WTC11 (cell line): ENCODE measurements around the gene PLCB2. TPM values are rescaled to one million over a fixed set of nuclear protein-coding genes. Genes with fewer than 3 reads are reported as not detected.

ENCODE experiments used
- ATAC-seq: fragments of 200-7000 bp; cut with Tn5 transposase; 2 replicates; pipeline ENCODE4 v1.10.0; 2021; ENCODE audit warnings: mild to moderate bottlenecking, moderate library complexity
- CTCF ChIA-PET: fragments of 300-600 bp; sonication (Branson Sonifier 250); formaldehyde crosslinking; loops from one replicate; lab custom pipeline; 2021; ENCODE audit warnings: antibody characterized with exemption; lab: Charles Lee
- POLR2A ChIA-PET: fragments of 350-600 bp; sonication (Branson Sonifier 250); formaldehyde crosslinking; loops from one replicate; lab custom pipeline; 2021; ENCODE audit warnings: antibody characterized with exemption; lab: Charles Lee
- DNase-seq: peaks from one replicate; pipeline ENCODE4 v3.0.0; 2021; ENCODE audit warnings: low spot score
- H3K27ac Mint-ChIP-seq: 2 replicates; pipeline ENCODE4 v1.8.0; 2021; ENCODE audit warnings: mixed read lengths
- H3K27me3 Mint-ChIP-seq: 2 replicates; pipeline ENCODE4 v1.8.0; 2021; ENCODE audit warnings: low read depth, mild to moderate bottlenecking, moderate library complexity, mixed read lengths
- H3K36me3 Mint-ChIP-seq: 2 replicates; pipeline ENCODE4 v1.8.0; 2021; ENCODE audit warnings: mixed read lengths
- H3K4me1 Mint-ChIP-seq: 2 replicates; pipeline ENCODE4 v1.8.0; 2022; ENCODE audit warnings: mixed read lengths
- H3K4me3 Mint-ChIP-seq: 2 replicates; pipeline ENCODE4 v1.8.0; 2021; ENCODE audit warnings: mild to moderate bottlenecking, moderate library complexity, mixed read lengths
- H3K9me3 Mint-ChIP-seq: 2 replicates; pipeline ENCODE4 v1.8.0; 2021; ENCODE audit warnings: mixed read lengths
- CREB1 ChIP-seq: sonication (generic); formaldehyde crosslinking; IDR thresholded peaks from 2 replicates; pipeline ENCODE4 v1.8.0; 2023; ENCODE audit warnings: mild to moderate bottlenecking, missing genetic modification reagents
- FOXJ3 ChIP-seq: sonication (generic); formaldehyde crosslinking; IDR thresholded peaks from 2 replicates; pipeline ENCODE4 v1.9.0; 2021; ENCODE audit warnings: missing genetic modification reagents, mild to moderate bottlenecking, borderline replicate concordance
- FOXP1 ChIP-seq: sonication (generic); formaldehyde crosslinking; IDR thresholded peaks from 2 replicates; pipeline ENCODE4 v1.8.0; 2022; ENCODE audit warnings: missing genetic modification reagents, mild to moderate bottlenecking, moderate library complexity, borderline replicate concordance
- GRHL2 ChIP-seq: fragments of 250-450 bp; sonication (Bioruptor Pico); IDR thresholded peaks from 2 replicates; pipeline ENCODE4 v1.8.0; 2022; ENCODE audit warnings: mild to moderate bottlenecking, moderate library complexity; ENCODE audit not compliant: insufficient replicate concordance, severe bottlenecking
- total RNA-seq: library from RNA; stranded (reverse); gene quantifications from 3 replicates; pipeline ENCODE4 v1.2.3, GENCODE V29; 2021
- TF ChIP-seq, protein P1 (sequence below): fragments of 250-450 bp; sonication (Bioruptor Pico); IDR thresholded peaks from 2 replicates; pipeline ENCODE4 v1.9.0; 2021; ENCODE audit warnings: mild to moderate bottlenecking, borderline replicate concordance
- TF ChIP-seq, protein P2 (sequence below): sonication (generic); formaldehyde crosslinking; IDR thresholded peaks from 2 replicates; pipeline ENCODE4 v1.8.0; 2023; ENCODE audit warnings: missing genetic modification reagents, mild to moderate bottlenecking, borderline replicate concordance
- TF ChIP-seq, protein P3 (sequence below): sonication (generic); formaldehyde crosslinking; IDR thresholded peaks from 2 replicates; pipeline ENCODE4 v1.8.1; 2023; ENCODE audit warnings: mild to moderate bottlenecking, moderate library complexity, missing genetic modification reagents
- TF ChIP-seq, protein P4 (sequence below): fragments of 250-450 bp; sonication (Bioruptor Pico); IDR thresholded peaks from 2 replicates; pipeline ENCODE4 v2.1.2; 2022; ENCODE audit warnings: mild to moderate bottlenecking, moderate library complexity

The PLCB2 gene
- total RNA-seq, 1 experiment from 2014 or later = 15.2 TPM

DNA sequence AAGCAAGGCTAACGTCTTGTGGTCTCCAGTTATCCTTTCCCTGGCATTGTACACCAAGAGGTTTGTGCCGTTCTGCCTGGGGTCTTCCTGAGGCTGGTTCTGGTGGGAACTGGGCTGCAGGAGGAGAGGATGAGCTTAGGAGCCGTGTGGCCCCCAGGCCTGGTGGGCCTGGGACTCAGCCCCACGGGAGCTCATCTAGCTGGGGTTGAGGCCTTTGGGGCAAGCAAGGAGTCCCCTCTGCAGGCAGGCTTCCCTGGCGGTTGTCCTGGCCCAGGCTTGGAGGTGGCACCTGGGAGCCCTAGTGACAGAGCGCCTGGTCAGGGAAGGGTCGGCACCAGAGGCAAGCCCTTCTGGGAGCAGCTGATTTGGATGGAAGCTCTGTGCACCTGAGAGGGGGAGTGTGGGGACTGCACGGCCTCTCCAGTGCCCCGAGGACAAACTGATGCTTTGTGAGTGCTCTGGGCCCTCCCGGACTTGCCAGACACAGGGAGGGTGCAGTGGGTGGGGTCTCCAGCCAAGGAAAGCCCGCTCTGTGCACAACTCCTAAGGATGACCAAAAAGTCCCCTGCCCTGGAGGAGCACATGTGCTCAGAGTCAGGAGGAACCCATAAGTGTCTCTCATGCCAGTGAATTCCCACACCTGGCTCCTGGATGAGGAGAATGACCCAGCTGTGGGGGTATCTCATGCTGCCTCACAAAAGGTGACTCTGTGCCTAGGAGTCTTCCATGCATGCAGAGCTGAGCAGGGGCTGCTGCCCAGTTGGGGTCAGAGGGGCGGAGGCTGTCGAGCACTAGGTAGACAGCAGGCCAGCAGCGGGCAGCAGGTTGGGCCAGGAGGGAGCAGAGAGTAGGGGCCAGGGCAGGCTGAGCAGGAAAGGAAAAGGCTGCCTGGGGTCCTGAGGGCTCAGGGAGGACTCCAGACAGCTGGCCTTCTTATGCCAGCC is 66.2 kb downstream of the PLCB2 start:
- TF ChIP-seq, protein P1, sequence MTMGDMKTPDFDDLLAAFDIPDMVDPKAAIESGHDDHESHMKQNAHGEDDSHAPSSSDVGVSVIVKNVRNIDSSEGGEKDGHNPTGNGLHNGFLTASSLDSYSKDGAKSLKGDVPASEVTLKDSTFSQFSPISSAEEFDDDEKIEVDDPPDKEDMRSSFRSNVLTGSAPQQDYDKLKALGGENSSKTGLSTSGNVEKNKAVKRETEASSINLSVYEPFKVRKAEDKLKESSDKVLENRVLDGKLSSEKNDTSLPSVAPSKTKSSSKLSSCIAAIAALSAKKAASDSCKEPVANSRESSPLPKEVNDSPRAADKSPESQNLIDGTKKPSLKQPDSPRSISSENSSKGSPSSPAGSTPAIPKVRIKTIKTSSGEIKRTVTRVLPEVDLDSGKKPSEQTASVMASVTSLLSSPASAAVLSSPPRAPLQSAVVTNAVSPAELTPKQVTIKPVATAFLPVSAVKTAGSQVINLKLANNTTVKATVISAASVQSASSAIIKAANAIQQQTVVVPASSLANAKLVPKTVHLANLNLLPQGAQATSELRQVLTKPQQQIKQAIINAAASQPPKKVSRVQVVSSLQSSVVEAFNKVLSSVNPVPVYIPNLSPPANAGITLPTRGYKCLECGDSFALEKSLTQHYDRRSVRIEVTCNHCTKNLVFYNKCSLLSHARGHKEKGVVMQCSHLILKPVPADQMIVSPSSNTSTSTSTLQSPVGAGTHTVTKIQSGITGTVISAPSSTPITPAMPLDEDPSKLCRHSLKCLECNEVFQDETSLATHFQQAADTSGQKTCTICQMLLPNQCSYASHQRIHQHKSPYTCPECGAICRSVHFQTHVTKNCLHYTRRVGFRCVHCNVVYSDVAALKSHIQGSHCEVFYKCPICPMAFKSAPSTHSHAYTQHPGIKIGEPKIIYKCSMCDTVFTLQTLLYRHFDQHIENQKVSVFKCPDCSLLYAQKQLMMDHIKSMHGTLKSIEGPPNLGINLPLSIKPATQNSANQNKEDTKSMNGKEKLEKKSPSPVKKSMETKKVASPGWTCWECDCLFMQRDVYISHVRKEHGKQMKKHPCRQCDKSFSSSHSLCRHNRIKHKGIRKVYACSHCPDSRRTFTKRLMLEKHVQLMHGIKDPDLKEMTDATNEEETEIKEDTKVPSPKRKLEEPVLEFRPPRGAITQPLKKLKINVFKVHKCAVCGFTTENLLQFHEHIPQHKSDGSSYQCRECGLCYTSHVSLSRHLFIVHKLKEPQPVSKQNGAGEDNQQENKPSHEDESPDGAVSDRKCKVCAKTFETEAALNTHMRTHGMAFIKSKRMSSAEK = no peak
- DNase-seq = no peak
- no peaks in the 10 kb centered on the region for H3K27me3 Mint-ChIP-seq
- CTCF ChIA-PET = interaction anchor here (1.0 to 7.6 kb wide), 6 partner anchors 13 to 182 kb away, joined by 3 to 153 read pairs (median 23); no protein-coding TSS in a partner anchor
- H3K4me1 Mint-ChIP-seq = peaks cover 26% of the 10 kb centered on the region
- POLR2A ChIA-PET = interaction anchor here (0.6 kb wide), 1 partner anchor 11 kb away, joined by 4 read pairs; no protein-coding TSS in a partner anchor
- H3K27ac Mint-ChIP-seq = no peak overlapping the region
- no peaks in the 10 kb centered on the region for H3K9me3 Mint-ChIP-seq
- no peak overlapping the region for H3K4me3 Mint-ChIP-seq
- H3K36me3 Mint-ChIP-seq = no peaks in the 10 kb centered on the region
- no peak for ATAC-seq

DNA sequence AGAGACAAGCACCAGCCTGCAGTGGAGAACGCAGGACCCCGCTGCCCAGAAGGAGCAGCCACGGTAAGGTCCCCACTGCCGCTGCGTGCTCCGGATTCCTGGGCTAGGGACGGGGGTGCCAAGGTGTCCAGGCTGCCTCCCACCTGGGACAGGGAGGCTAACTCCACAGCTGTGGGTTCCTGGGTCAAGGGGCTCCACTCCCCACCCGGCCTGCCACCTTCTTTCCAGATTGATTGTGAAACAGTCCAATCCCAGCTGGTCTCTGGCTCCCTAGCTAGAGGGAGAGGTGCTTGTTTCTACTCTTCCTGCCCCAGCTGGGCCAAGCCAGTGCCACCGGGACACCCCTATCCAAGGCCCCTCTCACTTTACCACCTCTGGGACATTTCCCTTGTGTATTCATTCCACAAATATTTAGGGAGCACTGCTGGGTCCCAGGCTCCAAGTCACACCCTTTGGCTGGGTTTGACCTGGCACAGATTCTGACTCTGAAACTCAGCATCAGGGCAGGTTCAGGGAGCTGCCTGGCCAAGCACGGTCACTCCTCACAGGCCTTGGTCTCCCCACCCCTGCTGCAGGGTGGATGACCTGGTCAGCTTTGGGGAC is 67.0 kb downstream of the PLCB2 start:
- H3K4me3 Mint-ChIP-seq = no peak overlapping the region
- POLR2A ChIA-PET = interaction anchor here (1.2 to 1.7 kb wide), 2 partner anchors 34 to 189 kb away, joined by 3 read pairs; no protein-coding TSS in a partner anchor
- H3K27me3 Mint-ChIP-seq = no peaks in the 10 kb centered on the region
- H3K36me3 Mint-ChIP-seq = no peaks in the 10 kb centered on the region
- ATAC-seq (no peak), DNase-seq (no peak)
- H3K4me1 Mint-ChIP-seq = peaks cover 22% of the 10 kb centered on the region
- CTCF ChIA-PET = interaction anchor here (1.2 to 7.6 kb wide), 7 partner anchors 12 to 97 kb away, joined by 3 to 153 read pairs (median 23); no protein-coding TSS in a partner anchor
- no peak overlapping the region for H3K27ac Mint-ChIP-seq
- no peaks in the 10 kb centered on the region for H3K9me3 Mint-ChIP-seq
- TF ChIP-seq, protein P2, sequence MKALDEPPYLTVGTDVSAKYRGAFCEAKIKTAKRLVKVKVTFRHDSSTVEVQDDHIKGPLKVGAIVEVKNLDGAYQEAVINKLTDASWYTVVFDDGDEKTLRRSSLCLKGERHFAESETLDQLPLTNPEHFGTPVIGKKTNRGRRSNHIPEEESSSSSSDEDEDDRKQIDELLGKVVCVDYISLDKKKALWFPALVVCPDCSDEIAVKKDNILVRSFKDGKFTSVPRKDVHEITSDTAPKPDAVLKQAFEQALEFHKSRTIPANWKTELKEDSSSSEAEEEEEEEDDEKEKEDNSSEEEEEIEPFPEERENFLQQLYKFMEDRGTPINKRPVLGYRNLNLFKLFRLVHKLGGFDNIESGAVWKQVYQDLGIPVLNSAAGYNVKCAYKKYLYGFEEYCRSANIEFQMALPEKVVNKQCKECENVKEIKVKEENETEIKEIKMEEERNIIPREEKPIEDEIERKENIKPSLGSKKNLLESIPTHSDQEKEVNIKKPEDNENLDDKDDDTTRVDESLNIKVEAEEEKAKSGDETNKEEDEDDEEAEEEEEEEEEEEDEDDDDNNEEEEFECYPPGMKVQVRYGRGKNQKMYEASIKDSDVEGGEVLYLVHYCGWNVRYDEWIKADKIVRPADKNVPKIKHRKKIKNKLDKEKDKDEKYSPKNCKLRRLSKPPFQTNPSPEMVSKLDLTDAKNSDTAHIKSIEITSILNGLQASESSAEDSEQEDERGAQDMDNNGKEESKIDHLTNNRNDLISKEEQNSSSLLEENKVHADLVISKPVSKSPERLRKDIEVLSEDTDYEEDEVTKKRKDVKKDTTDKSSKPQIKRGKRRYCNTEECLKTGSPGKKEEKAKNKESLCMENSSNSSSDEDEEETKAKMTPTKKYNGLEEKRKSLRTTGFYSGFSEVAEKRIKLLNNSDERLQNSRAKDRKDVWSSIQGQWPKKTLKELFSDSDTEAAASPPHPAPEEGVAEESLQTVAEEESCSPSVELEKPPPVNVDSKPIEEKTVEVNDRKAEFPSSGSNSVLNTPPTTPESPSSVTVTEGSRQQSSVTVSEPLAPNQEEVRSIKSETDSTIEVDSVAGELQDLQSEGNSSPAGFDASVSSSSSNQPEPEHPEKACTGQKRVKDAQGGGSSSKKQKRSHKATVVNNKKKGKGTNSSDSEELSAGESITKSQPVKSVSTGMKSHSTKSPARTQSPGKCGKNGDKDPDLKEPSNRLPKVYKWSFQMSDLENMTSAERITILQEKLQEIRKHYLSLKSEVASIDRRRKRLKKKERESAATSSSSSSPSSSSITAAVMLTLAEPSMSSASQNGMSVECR = no peak
- TF ChIP-seq, protein P3, sequence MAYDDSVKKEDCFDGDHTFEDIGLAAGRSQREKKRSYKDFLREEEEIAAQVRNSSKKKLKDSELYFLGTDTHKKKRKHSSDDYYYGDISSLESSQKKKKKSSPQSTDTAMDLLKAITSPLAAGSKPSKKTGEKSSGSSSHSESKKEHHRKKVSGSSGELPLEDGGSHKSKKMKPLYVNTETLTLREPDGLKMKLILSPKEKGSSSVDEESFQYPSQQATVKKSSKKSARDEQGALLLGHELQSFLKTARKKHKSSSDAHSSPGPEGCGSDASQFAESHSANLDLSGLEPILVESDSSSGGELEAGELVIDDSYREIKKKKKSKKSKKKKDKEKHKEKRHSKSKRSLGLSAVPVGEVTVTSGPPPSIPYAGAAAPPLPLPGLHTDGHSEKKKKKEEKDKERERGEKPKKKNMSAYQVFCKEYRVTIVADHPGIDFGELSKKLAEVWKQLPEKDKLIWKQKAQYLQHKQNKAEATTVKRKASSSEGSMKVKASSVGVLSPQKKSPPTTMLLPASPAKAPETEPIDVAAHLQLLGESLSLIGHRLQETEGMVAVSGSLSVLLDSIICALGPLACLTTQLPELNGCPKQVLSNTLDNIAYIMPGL = no peak
- no peak for TF ChIP-seq CREB1 (CRISPR knock-in tag)
- TF ChIP-seq, protein P4, sequence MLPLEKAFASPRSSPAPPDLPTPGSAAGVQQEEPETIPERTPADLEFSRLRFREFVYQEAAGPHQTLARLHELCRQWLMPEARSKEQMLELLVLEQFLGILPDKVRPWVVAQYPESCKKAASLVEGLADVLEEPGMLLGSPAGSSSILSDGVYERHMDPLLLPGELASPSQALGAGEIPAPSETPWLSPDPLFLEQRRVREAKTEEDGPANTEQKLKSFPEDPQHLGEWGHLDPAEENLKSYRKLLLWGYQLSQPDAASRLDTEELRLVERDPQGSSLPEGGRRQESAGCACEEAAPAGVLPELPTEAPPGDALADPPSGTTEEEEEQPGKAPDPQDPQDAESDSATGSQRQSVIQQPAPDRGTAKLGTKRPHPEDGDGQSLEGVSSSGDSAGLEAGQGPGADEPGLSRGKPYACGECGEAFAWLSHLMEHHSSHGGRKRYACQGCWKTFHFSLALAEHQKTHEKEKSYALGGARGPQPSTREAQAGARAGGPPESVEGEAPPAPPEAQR (CRISPR knock-in tag) = no peak
- no peak for TF ChIP-seq GRHL2 (CRISPR knock-in tag)
- TF ChIP-seq FOXJ3 (CRISPR knock-in tag) = no peak
- TF ChIP-seq, protein P1 = no peak
- no peak for TF ChIP-seq FOXP1 (CRISPR knock-in tag)
